Measurements from ENCODE around the gene LTBR. TPM values are rescaled to one million over a fixed set of nuclear protein-coding genes. Genes with fewer than 3 reads are reported as not detected.

Gene LTBR
- polyA plus RNA-seq, 1 donor from 2014 or later = not detected

DNA sequence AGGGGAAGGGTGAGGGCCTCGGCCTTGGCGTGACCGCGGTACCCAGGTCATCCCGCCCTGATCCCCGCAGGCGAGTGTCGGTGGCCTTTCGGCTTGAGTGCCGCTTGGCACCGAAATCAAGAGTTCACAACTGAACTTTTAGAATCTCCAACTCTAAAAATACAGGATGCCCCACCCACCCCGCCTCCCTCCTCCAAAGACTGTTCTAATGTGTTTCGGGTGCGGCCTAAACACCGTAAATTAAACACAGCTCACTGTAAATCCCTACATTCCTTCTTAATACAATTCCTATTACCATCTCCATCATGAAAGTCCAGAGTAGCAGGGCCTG, 20.0 kb upstream of the LTBR start:
- Histone ChIP-seq H3K4me3 (ENCODE audit: low read length) (no peak overlapping the region), H3K27ac (ENCODE audit: low read length) (no peak overlapping the region), H3K9ac (ENCODE audit: low read length) (no peak overlapping the region), H2AFZ (ENCODE audit: low read depth, low read length) (no peak overlapping the region), H3K79me2 (replicated peaks; ENCODE audit: insufficient read depth, low read length) (no peaks in the 10 kb centered on the region), H3F3A (ENCODE audit: insufficient read depth, low read length, poor library complexity, severe bottlenecking) (no peaks in the 10 kb centered on the region), H4K20me1 (ENCODE audit: insufficient read depth) (no peaks in the 10 kb centered on the region), H3K9me2 (ENCODE audit: insufficient read depth, low read length) (no peaks in the 10 kb centered on the region), H3K4me2 (ENCODE audit: low read length) (no peak overlapping the region), H3K27me3 (ENCODE audit: insufficient read depth, low read depth, low read length) (no peaks in the 10 kb centered on the region), H3K9me3 (ENCODE audit: low read length) (no peaks in the 10 kb centered on the region), H3K36me3 (ENCODE audit: insufficient read depth, low read length) (no peaks in the 10 kb centered on the region)
- TF ChIP-seq RAD21 (conservative IDR thresholded peaks at IDR 0.05) (no peak), SMC3 (conservative IDR thresholded peaks at IDR 0.05; ENCODE audit: poor library complexity) (no peak), EZH2 (IDR thresholded peaks at IDR 0.05; ENCODE audit: borderline replicate concordance, insufficient read depth, low read length, poor library complexity, severe bottlenecking) (no peak), TAF1 (IDR thresholded peaks at IDR 0.05; ENCODE audit: low read depth) (no peak), MXI1 (conservative IDR thresholded peaks at IDR 0.05; ENCODE audit: poor library complexity, severe bottlenecking) (no peak), POLR2AphosphoS5 (IDR thresholded peaks at IDR 0.05) (no peak), EP300 (conservative IDR thresholded peaks at IDR 0.05; ENCODE audit: poor library complexity, severe bottlenecking) (no peak)
- TF ChIP-seq, protein P1, sequence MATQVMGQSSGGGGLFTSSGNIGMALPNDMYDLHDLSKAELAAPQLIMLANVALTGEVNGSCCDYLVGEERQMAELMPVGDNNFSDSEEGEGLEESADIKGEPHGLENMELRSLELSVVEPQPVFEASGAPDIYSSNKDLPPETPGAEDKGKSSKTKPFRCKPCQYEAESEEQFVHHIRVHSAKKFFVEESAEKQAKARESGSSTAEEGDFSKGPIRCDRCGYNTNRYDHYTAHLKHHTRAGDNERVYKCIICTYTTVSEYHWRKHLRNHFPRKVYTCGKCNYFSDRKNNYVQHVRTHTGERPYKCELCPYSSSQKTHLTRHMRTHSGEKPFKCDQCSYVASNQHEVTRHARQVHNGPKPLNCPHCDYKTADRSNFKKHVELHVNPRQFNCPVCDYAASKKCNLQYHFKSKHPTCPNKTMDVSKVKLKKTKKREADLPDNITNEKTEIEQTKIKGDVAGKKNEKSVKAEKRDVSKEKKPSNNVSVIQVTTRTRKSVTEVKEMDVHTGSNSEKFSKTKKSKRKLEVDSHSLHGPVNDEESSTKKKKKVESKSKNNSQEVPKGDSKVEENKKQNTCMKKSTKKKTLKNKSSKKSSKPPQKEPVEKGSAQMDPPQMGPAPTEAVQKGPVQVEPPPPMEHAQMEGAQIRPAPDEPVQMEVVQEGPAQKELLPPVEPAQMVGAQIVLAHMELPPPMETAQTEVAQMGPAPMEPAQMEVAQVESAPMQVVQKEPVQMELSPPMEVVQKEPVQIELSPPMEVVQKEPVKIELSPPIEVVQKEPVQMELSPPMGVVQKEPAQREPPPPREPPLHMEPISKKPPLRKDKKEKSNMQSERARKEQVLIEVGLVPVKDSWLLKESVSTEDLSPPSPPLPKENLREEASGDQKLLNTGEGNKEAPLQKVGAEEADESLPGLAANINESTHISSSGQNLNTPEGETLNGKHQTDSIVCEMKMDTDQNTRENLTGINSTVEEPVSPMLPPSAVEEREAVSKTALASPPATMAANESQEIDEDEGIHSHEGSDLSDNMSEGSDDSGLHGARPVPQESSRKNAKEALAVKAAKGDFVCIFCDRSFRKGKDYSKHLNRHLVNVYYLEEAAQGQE (IDR thresholded peaks at IDR 0.05; ENCODE audit: borderline replicate concordance) = no peak
- TF ChIP-seq, protein P2, sequence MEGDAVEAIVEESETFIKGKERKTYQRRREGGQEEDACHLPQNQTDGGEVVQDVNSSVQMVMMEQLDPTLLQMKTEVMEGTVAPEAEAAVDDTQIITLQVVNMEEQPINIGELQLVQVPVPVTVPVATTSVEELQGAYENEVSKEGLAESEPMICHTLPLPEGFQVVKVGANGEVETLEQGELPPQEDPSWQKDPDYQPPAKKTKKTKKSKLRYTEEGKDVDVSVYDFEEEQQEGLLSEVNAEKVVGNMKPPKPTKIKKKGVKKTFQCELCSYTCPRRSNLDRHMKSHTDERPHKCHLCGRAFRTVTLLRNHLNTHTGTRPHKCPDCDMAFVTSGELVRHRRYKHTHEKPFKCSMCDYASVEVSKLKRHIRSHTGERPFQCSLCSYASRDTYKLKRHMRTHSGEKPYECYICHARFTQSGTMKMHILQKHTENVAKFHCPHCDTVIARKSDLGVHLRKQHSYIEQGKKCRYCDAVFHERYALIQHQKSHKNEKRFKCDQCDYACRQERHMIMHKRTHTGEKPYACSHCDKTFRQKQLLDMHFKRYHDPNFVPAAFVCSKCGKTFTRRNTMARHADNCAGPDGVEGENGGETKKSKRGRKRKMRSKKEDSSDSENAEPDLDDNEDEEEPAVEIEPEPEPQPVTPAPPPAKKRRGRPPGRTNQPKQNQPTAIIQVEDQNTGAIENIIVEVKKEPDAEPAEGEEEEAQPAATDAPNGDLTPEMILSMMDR (IDR thresholded peaks at IDR 0.05; ENCODE audit: poor library complexity, severe bottlenecking) = no peak

DNA sequence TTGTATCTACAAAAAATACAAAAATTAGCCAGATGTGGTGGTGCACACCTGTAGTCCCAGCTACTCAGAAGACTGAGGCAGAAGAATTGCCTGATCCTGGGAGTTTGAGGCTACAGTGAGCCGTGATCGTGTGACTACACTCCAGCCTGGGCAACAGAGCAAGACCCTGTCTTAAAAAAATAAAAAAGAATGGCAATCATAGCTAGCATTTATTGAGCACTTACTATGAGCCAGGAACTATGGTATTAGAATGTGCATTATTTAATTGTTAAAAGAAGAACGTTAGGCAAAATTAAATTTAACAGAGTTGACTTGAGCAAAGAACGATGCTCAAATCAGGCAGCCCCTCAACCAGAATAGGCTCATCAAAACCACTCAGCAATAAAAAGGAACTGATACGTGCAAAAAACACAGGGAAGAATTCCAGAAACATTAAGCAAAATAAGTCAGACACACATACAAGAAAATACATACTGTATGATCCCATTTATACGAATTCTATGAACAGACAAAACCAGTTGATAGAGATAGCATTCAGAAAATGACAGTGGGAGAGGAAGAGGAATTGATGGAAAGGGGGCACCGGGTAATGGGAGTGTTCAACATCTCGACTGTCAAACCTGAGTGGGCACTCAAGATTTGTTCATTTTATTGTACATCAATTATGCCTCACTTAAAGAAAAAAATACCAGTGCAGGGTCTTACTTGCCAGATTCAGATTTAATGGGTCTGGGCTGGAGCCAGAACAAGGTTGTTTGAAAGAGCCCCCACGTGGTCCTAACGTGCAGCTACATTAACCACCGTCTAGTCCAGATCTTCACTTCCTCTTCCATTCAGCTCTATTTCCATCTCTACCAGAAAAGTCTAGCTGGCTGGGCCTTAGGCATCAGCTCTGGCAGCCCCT, 16.6 kb upstream of the LTBR start:
- no peaks in the 10 kb centered on the region for H3K36me3 ChIP-seq (ENCODE audit: insufficient read depth, low read length)
- no peak overlapping the region for H3K27ac ChIP-seq (ENCODE audit: low read length)
- no peaks in the 10 kb centered on the region for H4K20me1 ChIP-seq (ENCODE audit: insufficient read depth)
- H3K9ac ChIP-seq (ENCODE audit: low read length) = no peak overlapping the region
- H3F3A ChIP-seq (ENCODE audit: insufficient read depth, low read length, poor library complexity, severe bottlenecking) = no peaks in the 10 kb centered on the region
- no peak overlapping the region for H2AFZ ChIP-seq (ENCODE audit: low read depth, low read length)
- no peaks in the 10 kb centered on the region for H3K9me2 ChIP-seq (ENCODE audit: insufficient read depth, low read length)
- no peak overlapping the region for H3K4me3 ChIP-seq (ENCODE audit: low read length)
- no peak overlapping the region for H3K4me2 ChIP-seq (ENCODE audit: low read length)
- no peaks in the 10 kb centered on the region for H3K9me3 ChIP-seq (ENCODE audit: low read length)
- H3K79me2 ChIP-seq (replicated peaks; ENCODE audit: insufficient read depth, low read length) = no peaks in the 10 kb centered on the region
- no peaks in the 10 kb centered on the region for H3K27me3 ChIP-seq (ENCODE audit: insufficient read depth, low read depth, low read length)
- no peak for TF ChIP-seq TAF1 (IDR thresholded peaks at IDR 0.05; ENCODE audit: low read depth)
- TF ChIP-seq POLR2AphosphoS5 (IDR thresholded peaks at IDR 0.05) = no peak
- TF ChIP-seq MXI1 (conservative IDR thresholded peaks at IDR 0.05; ENCODE audit: poor library complexity, severe bottlenecking) = no peak
- TF ChIP-seq EP300 (conservative IDR thresholded peaks at IDR 0.05; ENCODE audit: poor library complexity, severe bottlenecking) = no peak
- TF ChIP-seq SMC3 (conservative IDR thresholded peaks at IDR 0.05; ENCODE audit: poor library complexity) = no peak
- no peak for TF ChIP-seq RAD21 (conservative IDR thresholded peaks at IDR 0.05)
- TF ChIP-seq EZH2 (IDR thresholded peaks at IDR 0.05; ENCODE audit: borderline replicate concordance, insufficient read depth, low read length, poor library complexity, severe bottlenecking) = no peak
- TF ChIP-seq, protein P1 (IDR thresholded peaks at IDR 0.05; ENCODE audit: borderline replicate concordance) = no peak
- TF ChIP-seq, protein P2 (IDR thresholded peaks at IDR 0.05; ENCODE audit: poor library complexity, severe bottlenecking) = no peak
